Mononuclear cell (primary cell): ENCODE results near the gene ZNF207. TPM values are rescaled to one million over a fixed set of nuclear protein-coding genes. Genes with fewer than 3 reads are reported as not detected.
A peak's percentile ranks its signal among the peaks of the same experiment; 100 is the strongest.
"Not testable (repeated sequence)": the region's sequence is repeated elsewhere in the genome, so short reads cannot be mapped to it uniquely, and the experiment has no call there.

ENCODE experiments used
- H3K27me3 ChIP-seq: 2 replicates; pipeline ENCODE4 v1.6.0; 2011; ENCODE audit warnings: low read length, control low read depth; ENCODE audit not compliant: insufficient read depth
- H3K4me1 ChIP-seq: 2 replicates; pipeline ENCODE4 v1.5.1; 2011; ENCODE audit warnings: mild to moderate bottlenecking, low read length, control low read depth; ENCODE audit not compliant: insufficient read depth
- H3K4me3 ChIP-seq: 2 replicates; pipeline ENCODE4 v1.5.1; 2011; ENCODE audit warnings: mild to moderate bottlenecking, low read length, moderate library complexity
- H3K9me3 ChIP-seq: 2 replicates; pipeline ENCODE4 v1.5.1; 2011; ENCODE audit warnings: low read depth, mild to moderate bottlenecking, control low read depth, low read length
- total RNA-seq: library from RNA; depleted of rRNA; stranded (reverse); fragments of >200 nt; gene quantifications from one replicate; pipeline ENCODE4 v1.2.3, GENCODE V29; 2012

Gene ZNF207
- 281 TPM for total RNA-seq

GRCh38 chr17:32349854-32350665 is at the start of gene ZNF207:
TSS of gene ZNF207 (plus strand) at chr17:32350157. CDS start at chr17:32350286, 129 bp downstream.
- H3K9me3 ChIP-seq = no peaks in the 10 kb centered on the region
- peak within 1 kb of the TSS; percentile 100 for H3K4me3 ChIP-seq

GRCh38 chr17:32302037-32302436 is 47.9 kb upstream of the ZNF207 start:
- no peaks in the 10 kb centered on the region for H3K9me3 ChIP-seq
- H3K4me3 ChIP-seq = no peak overlapping the region
- no peaks in the 10 kb centered on the region for H3K27me3 ChIP-seq
- H3K4me1 ChIP-seq = no peaks in the 10 kb centered on the region

More at GRCh38 chr17:32349854-32350665, at the start of gene ZNF207:
- peaks cover 39% of the 10 kb centered on the region for H3K4me1 ChIP-seq
- H3K27me3 ChIP-seq = no peaks in the 10 kb centered on the region

GRCh38 chr17:32302860-32303649 is 46.9 kb upstream of the ZNF207 start:
- no peaks in the 10 kb centered on the region for H3K9me3 ChIP-seq
- H3K4me3 ChIP-seq = no peak overlapping the region
- H3K4me1 ChIP-seq = no peaks in the 10 kb centered on the region
- no peaks in the 10 kb centered on the region for H3K27me3 ChIP-seq

- H3K27me3 ChIP-seq = no peaks in the 10 kb centered on the region
- H3K4me3 ChIP-seq = no peak overlapping the region
- no peaks in the 10 kb centered on the region for H3K4me1 ChIP-seq
- no peaks in the 10 kb centered on the region for H3K9me3 ChIP-seq
These were observed 46.1 kb upstream of the ZNF207 start for GRCh38 chr17:32303781-32304288.

- Histone ChIP-seq H3K4me1 (no peaks in the 10 kb centered on the region), H3K27me3 (no peaks in the 10 kb centered on the region), H3K4me3 (no peak overlapping the region), H3K9me3 (no peaks in the 10 kb centered on the region)
These were observed 44.9 kb upstream of the ZNF207 start for GRCh38 chr17:32305049-32305448.

GRCh38 chr17:32307658-32308057 is 42.3 kb upstream of the ZNF207 start:
- Histone ChIP-seq H3K9me3 (no peaks in the 10 kb centered on the region), H3K4me3 (no peak overlapping the region), H3K27me3 (no peaks in the 10 kb centered on the region), H3K4me1 (no peaks in the 10 kb centered on the region)

GRCh38 chr17:32311028-32311536 is 38.9 kb upstream of the ZNF207 start:
- no peaks in the 10 kb centered on the region for H3K27me3 ChIP-seq
- no peaks in the 10 kb centered on the region for H3K4me1 ChIP-seq
- H3K4me3 ChIP-seq = no peak overlapping the region
- no peaks in the 10 kb centered on the region for H3K9me3 ChIP-seq

- no peak overlapping the region for H3K4me3 ChIP-seq
- H3K9me3 ChIP-seq = no peaks in the 10 kb centered on the region
- peaks cover 8% of the 10 kb centered on the region for H3K4me1 ChIP-seq
- H3K27me3 ChIP-seq = no peaks in the 10 kb centered on the region
These were observed 35.3 kb upstream of the ZNF207 start for GRCh38 chr17:32314636-32315035.

- H3K4me1 ChIP-seq = peaks cover 9% of the 10 kb centered on the region
- H3K4me3 ChIP-seq = no peak overlapping the region
- no peaks in the 10 kb centered on the region for H3K9me3 ChIP-seq
- no peaks in the 10 kb centered on the region for H3K27me3 ChIP-seq
These were observed 34.8 kb upstream of the ZNF207 start for GRCh38 chr17:32315171-32315570.

- not testable (repeated sequence) for H3K27me3 ChIP-seq, H3K4me3 ChIP-seq, H3K9me3 ChIP-seq, H3K4me1 ChIP-seq
These were observed 33.3 kb upstream of the ZNF207 start for GRCh38 chr17:32316653-32317052.

- Histone ChIP-seq H3K4me1 (peaks cover 9% of the 10 kb centered on the region), H3K9me3 (no peaks in the 10 kb centered on the region), H3K4me3 (no peak overlapping the region), H3K27me3 (no peaks in the 10 kb centered on the region)
These were observed 32.6 kb upstream of the ZNF207 start for GRCh38 chr17:32317353-32317752.

- Histone ChIP-seq H3K4me3 (no peak overlapping the region), H3K4me1 (peaks cover 9% of the 10 kb centered on the region), H3K9me3 (no peaks in the 10 kb centered on the region), H3K27me3 (no peaks in the 10 kb centered on the region)
These were observed 31.9 kb upstream of the ZNF207 start for GRCh38 chr17:32318071-32318470.

GRCh38 chr17:32319548-32319905 is 30.4 kb upstream of the ZNF207 start:
- no peaks in the 10 kb centered on the region for H3K27me3 ChIP-seq
- H3K4me3 ChIP-seq = peak overlapping the region; percentile 22
- H3K9me3 ChIP-seq = no peaks in the 10 kb centered on the region
- peaks cover 22% of the 10 kb centered on the region for H3K4me1 ChIP-seq

GRCh38 chr17:32320080-32320479 is 29.9 kb upstream of the ZNF207 start:
- not testable (repeated sequence) for H3K4me3 ChIP-seq, H3K27me3 ChIP-seq, H3K9me3 ChIP-seq
- H3K4me1 ChIP-seq = peaks cover 22% of the 10 kb centered on the region

- Histone ChIP-seq H3K9me3 (no peaks in the 10 kb centered on the region), H3K4me3 (no peak overlapping the region), H3K4me1 (peaks cover 22% of the 10 kb centered on the region), H3K27me3 (no peaks in the 10 kb centered on the region)
These were observed 29.1 kb upstream of the ZNF207 start for GRCh38 chr17:32320847-32321246.
